GM12891 (cell line): Measurements from ENCODE around the gene ADGRL3.

ENCODE experiments used
- PAX5 ChIP-seq: IDR thresholded peaks from 2 replicates; pipeline ENCODE4 v1.6.1; 2011; ENCODE audit warnings: low read length, moderate library complexity, mild to moderate bottlenecking; ENCODE audit not compliant: insufficient read depth, severe bottlenecking
- POLR2AphosphoS5 ChIP-seq: IDR thresholded peaks from 2 replicates; pipeline ENCODE4 v1.6.1; 2011; ENCODE audit warnings: low read depth, low read length, control low read depth
- TAF1 ChIP-seq: IDR thresholded peaks from 2 replicates; pipeline ENCODE4 v1.6.1; 2011; ENCODE audit warnings: low read depth, low read length, control low read depth

DNA sequence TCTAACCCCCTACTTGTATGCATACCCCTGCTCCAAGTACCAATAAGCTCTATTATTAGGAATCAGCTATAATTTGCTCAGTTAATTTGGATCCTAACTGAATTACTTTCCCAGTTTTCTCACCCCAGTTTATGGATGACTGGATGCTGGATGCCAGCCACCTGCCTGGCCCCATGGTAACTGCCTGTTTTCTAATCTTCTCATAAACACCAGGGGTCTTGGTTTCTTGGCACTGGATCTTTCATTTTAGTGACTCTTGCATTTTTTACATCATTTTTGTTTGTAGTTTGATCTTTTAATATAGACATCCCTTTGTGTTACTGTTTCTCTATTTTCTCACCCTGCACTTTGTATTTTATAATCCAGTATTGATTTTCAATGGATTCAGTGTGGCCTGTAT lies 246.8 kb downstream of the ADGRL3 start:
- TF ChIP-seq PAX5 (no peak), POLR2AphosphoS5 (no peak), TAF1 (no peak)
